BE2C (cell line): ENCODE measurements around the gene WWC2.

Experiments
- DNase-seq: peaks from one replicate; pipeline ENCODE4 v3.0.0-alpha.2; 2020
- H3K27me3 ChIP-seq: fragments of 250-450 bp; sonication (Bioruptor Pico); 2 replicates; pipeline ENCODE4 v1.5.1; 2020; ENCODE audit warnings: mild to moderate bottlenecking
- H3K36me3 ChIP-seq: fragments of 250-450 bp; sonication (Bioruptor Pico); 2 replicates; pipeline ENCODE4 v1.5.1; 2020; ENCODE audit warnings: mild to moderate bottlenecking
- H3K4me1 ChIP-seq: fragments of 250-450 bp; sonication (Bioruptor Pico); 2 replicates; pipeline ENCODE4 v1.5.1; 2020
- H3K4me3 ChIP-seq: 2 replicates; pipeline ENCODE4 v1.5.1; 2011; ENCODE audit warnings: low read depth, low read length
- H3K9me3 ChIP-seq: fragments of 250-450 bp; sonication (Bioruptor Pico); 2 replicates; pipeline ENCODE4 v1.5.1; 2020
- TF ChIP-seq, protein P1 (sequence below): IDR thresholded peaks from 2 replicates; pipeline ENCODE4 v1.5.1; 2012; ENCODE audit warnings: mild to moderate bottlenecking, low read depth, low read length

The WWC2 gene

GRCh38 chr4:183342541-183343533 is 243.8 kb downstream of the WWC2 start:
- Histone ChIP-seq H3K4me3 (no peak overlapping the region), H3K9me3 (no peaks in the 10 kb centered on the region), H3K27me3 (no peaks in the 10 kb centered on the region), H3K4me1 (no peaks in the 10 kb centered on the region), H3K36me3 (no peaks in the 10 kb centered on the region)
- DNase-seq: no peak
- TF ChIP-seq, protein P1, sequence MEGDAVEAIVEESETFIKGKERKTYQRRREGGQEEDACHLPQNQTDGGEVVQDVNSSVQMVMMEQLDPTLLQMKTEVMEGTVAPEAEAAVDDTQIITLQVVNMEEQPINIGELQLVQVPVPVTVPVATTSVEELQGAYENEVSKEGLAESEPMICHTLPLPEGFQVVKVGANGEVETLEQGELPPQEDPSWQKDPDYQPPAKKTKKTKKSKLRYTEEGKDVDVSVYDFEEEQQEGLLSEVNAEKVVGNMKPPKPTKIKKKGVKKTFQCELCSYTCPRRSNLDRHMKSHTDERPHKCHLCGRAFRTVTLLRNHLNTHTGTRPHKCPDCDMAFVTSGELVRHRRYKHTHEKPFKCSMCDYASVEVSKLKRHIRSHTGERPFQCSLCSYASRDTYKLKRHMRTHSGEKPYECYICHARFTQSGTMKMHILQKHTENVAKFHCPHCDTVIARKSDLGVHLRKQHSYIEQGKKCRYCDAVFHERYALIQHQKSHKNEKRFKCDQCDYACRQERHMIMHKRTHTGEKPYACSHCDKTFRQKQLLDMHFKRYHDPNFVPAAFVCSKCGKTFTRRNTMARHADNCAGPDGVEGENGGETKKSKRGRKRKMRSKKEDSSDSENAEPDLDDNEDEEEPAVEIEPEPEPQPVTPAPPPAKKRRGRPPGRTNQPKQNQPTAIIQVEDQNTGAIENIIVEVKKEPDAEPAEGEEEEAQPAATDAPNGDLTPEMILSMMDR: no peak

- Histone ChIP-seq H3K36me3 (no peaks in the 10 kb centered on the region), H3K4me3 (no peak overlapping the region), H3K4me1 (no peaks in the 10 kb centered on the region), H3K27me3 (no peaks in the 10 kb centered on the region), H3K9me3 (no peaks in the 10 kb centered on the region)
- TF ChIP-seq, protein P1: no peak
- DNase-seq: no peak
These were observed 244.7 kb downstream of the WWC2 start for GRCh38 chr4:183343730-183344129.

- no peak for DNase-seq
- TF ChIP-seq, protein P1: no peak
- H3K9me3 ChIP-seq: no peaks in the 10 kb centered on the region
These were observed 245.6 kb downstream of the WWC2 start for GRCh38 chr4:183344523-183345255.

DNA sequence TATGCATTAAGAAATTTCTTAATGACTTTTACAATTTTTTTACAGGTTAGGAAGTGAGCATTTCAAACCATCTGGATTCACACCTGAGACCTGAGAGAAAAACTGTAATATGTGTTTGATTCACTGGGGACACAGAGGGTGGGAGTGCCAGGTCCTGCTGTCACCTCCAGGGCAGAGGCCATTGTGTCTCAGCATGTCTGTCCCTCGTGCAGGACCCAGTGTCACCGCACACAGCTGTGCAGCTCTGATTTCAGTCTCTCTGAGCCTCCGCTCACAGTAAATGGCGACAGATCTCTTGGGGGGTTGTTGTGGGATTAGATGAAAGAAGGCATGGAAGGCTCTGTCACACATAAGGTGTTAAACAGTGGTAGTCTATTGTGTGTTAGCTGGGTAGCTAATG is 246.2 kb downstream of the WWC2 start:
- no peaks in the 10 kb centered on the region for H3K9me3 ChIP-seq
- H3K4me3 ChIP-seq: no peak overlapping the region
- TF ChIP-seq, protein P1: no peak
- no peaks in the 10 kb centered on the region for H3K27me3 ChIP-seq
- H3K4me1 ChIP-seq: no peaks in the 10 kb centered on the region
- DNase-seq: no peak
- no peaks in the 10 kb centered on the region for H3K36me3 ChIP-seq

More at GRCh38 chr4:183344523-183345255, 245.6 kb downstream of the WWC2 start:
- Histone ChIP-seq H3K4me3 (no peak overlapping the region), H3K4me1 (no peaks in the 10 kb centered on the region), H3K27me3 (no peaks in the 10 kb centered on the region), H3K36me3 (no peaks in the 10 kb centered on the region)

DNA sequence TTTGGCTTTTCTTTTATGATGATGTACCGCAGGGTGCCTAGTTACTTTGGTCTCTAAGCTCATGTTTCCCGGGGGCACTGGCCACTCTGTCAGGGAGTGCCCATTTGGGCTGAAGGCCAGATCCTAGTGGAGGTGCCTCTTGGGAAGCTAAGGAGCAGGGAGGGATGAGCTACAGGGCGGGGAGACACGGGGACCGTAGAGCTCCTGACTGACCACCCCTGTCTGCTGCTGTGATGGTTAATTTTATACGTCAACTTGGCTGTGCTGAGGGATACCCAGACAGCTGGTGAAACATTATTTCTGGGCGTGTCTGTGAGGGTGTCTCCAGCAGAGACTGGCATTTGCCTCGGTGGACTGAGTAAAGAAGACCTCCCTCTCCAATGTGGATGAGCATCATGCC is 248.1 kb downstream of the WWC2 start:
- H3K9me3 ChIP-seq: no peaks in the 10 kb centered on the region
- no peak for DNase-seq
- no peaks in the 10 kb centered on the region for H3K36me3 ChIP-seq
- H3K4me3 ChIP-seq: no peak overlapping the region
- H3K4me1 ChIP-seq: no peaks in the 10 kb centered on the region
- no peaks in the 10 kb centered on the region for H3K27me3 ChIP-seq
- TF ChIP-seq, protein P1: no peak

- Histone ChIP-seq H3K36me3 (no peaks in the 10 kb centered on the region), H3K4me3 (no peak overlapping the region), H3K9me3 (no peaks in the 10 kb centered on the region), H3K4me1 (no peaks in the 10 kb centered on the region), H3K27me3 (no peaks in the 10 kb centered on the region)
- no peak for DNase-seq
- TF ChIP-seq, protein P1: no peak
These were observed 248.5 kb downstream of the WWC2 start for GRCh38 chr4:183347566-183347965.
